NCI-H2196 treated with DMSO at 0.1 percent for 48 hours (cell line): ENCODE results near the gene P2RY11.

Experiments used
- DNase-seq: peaks from one replicate; lab custom pipeline; 2025; ENCODE audit not compliant: unreplicated experiment; lab: John Stamatoyannopoulos, UW

P2RY11 gene, protein sequence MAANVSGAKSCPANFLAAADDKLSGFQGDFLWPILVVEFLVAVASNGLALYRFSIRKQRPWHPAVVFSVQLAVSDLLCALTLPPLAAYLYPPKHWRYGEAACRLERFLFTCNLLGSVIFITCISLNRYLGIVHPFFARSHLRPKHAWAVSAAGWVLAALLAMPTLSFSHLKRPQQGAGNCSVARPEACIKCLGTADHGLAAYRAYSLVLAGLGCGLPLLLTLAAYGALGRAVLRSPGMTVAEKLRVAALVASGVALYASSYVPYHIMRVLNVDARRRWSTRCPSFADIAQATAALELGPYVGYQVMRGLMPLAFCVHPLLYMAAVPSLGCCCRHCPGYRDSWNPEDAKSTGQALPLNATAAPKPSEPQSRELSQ

DNA sequence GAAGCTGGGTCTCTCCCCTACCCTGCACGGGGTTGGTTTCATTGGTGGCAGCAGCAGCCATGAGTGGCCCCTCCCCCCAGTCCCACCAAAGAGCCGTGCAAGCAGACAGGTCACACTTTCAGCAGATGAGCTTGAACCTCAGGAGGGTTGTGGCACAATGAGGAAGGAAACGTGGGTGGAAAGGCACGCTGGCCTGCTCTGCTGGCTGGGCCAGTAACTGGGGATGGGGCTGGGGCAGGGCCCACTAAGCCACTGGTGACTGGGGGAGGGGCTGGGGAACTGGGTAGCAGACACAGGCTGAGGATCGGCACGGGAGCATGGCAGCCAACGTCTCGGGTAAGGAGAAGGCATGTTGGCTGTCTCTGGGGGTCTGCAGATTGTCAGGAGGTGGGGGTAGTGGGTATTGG is at the start of gene P2RY11:
TSS of gene P2RY11 (plus strand) at position 289 of the 407 bp plus-strand sequence. CDS start at position 318, 29 bp downstream.
- no peak for DNase-seq

DNA sequence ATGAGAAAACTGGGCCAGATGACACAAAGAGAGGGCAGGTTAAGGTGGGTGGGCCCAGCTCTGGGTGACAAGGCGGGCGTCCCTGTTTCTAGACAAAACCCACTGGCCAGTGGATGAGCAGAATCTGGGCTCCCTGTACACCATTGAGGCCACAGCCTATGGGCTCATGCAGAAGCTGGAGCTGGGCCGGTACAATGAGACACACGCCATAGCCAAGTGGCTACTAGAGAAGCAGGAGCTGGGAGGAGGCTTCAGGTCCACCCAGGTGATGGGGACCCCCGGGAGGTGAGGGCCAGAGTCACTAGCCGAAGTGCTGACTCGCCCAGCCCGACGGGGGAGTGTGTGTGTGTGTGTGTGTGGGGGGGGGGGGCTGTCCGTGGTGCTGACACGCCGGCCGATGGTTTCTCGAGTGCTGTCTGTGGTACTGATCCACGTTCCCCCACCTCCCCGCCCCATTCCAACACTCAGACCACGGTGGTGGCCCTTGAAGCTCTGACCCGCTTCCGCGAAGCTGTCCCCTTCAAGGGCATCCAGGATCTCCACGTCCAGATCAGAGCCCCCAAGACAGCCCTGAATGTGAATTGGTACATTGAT is 49.7 kb upstream of the P2RY11 start:
- DNase-seq, result no peak

- DNase-seq, result no peak
Measured at GRCh38 chr19:10068205-10068604, 43.3 kb upstream of the P2RY11 start.

GRCh38 chr19:10069046-10069445 is 42.4 kb upstream of the P2RY11 start:
- no peak for DNase-seq

- DNase-seq, result no peak
Measured at GRCh38 chr19:10070730-10071446, 40.6 kb upstream of the P2RY11 start.

- no peak for DNase-seq
Measured at GRCh38 chr19:10074153-10074552, 37.3 kb upstream of the P2RY11 start.

GRCh38 chr19:10076535-10076934 is 35.0 kb upstream of the P2RY11 start:
- no peak for DNase-seq

GRCh38 chr19:10078329-10078728 is 33.2 kb upstream of the P2RY11 start:
- no peak for DNase-seq

- no peak for DNase-seq
Measured at GRCh38 chr19:10079031-10079453, 32.5 kb upstream of the P2RY11 start.

- no peak for DNase-seq
Measured at GRCh38 chr19:10083911-10084310, 27.6 kb upstream of the P2RY11 start.

DNA sequence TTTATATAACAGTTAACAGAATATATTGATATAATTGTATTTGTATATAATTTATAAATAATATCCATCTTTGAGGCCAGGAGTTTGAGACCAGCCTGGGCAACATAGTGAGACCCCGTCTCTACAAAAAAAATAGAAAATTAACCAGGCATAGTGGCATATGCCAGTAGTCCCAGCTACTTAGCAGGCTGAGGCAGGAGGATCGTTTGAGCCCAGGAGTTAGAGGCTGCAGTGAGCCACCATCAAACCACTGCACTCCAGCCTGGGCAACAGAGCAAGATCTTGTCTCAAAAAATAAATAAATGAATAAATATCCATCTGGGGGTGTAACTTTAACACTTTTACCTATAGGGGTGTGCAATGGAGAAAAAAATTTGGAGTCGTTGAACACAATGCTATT is 26.7 kb upstream of the P2RY11 start:
- DNase-seq, result no peak

GRCh38 chr19:10085641-10086590 is 25.6 kb upstream of the P2RY11 start, which contains the start of gene SHFL:
TSS of gene SHFL (plus strand) at chr19:10086317. CDS start at chr19:10086428, 111 bp downstream.
- peak; percentile 26 for DNase-seq

- DNase-seq, result no peak
Measured at GRCh38 chr19:10086591-10087192, 24.8 kb upstream of the P2RY11 start.

DNA sequence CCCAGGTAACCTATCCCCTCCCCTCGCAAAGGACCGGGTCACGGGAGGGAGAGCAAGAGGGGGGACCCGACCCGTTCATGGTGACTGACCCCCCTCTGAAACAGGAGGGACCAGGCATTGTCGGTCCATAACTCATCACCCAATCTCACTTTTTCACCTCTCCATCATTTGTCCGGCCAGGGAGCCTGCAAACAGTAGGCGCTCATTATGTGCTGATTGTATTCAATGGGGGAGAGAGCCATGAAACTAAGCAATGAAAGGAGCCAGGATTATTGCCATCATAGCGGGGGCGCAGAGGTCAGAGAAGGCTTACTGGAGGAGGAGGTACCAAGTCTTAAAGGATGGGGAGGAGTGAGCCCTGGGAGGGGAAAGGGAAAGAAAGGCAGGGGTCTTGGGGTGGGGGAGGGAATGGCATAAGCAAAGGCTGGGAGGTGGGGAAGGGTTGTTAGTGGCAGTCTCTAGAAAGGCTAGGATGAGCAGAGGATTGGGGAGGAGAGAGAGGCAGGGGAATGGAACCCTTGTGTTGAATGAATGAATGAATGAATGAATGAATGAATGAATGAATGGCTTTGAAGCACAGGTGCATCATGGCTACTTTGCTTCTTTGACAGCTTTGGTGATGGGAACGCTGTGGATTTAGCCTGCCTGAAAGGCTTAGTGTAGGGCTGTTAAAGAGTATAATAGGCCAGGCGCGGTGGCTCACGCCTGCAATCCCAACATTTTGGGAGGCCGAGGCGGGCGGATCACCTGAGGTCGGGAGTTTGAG is 24.0 kb upstream of the P2RY11 start:
- no peak for DNase-seq

- DNase-seq, result no peak
Measured at GRCh38 chr19:10088949-10089554, 22.4 kb upstream of the P2RY11 start.

DNA sequence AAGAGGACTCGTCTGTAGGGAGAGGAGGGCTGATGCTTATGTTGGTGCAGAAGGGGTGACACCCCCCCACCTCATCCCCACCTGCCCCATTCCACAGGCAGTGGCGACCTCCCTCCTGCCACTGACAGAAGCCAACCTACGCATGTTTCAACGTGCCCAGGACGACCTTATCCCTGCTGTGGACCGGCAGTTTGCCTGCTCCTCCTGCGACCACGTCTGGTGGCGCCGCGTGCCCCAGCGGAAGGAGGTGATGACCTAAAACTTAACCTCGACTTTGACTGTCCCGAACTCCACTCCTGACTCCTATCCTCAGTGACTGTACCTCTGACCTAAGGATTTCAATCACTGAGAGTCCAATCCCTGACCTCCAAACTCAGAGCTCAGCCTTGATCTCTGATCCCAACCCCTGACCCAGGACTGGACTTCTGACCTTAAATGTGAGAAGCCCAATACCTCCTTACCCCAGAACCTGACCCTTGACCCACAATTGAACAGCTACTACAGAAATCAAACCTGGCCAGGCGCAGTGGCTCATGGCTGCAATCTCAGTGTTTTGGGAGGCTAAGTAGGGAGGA is 21.6 kb upstream of the P2RY11 start:
- DNase-seq, result no peak

- no peak for DNase-seq
Measured at GRCh38 chr19:10091370-10091687, 20.2 kb upstream of the P2RY11 start.

DNA sequence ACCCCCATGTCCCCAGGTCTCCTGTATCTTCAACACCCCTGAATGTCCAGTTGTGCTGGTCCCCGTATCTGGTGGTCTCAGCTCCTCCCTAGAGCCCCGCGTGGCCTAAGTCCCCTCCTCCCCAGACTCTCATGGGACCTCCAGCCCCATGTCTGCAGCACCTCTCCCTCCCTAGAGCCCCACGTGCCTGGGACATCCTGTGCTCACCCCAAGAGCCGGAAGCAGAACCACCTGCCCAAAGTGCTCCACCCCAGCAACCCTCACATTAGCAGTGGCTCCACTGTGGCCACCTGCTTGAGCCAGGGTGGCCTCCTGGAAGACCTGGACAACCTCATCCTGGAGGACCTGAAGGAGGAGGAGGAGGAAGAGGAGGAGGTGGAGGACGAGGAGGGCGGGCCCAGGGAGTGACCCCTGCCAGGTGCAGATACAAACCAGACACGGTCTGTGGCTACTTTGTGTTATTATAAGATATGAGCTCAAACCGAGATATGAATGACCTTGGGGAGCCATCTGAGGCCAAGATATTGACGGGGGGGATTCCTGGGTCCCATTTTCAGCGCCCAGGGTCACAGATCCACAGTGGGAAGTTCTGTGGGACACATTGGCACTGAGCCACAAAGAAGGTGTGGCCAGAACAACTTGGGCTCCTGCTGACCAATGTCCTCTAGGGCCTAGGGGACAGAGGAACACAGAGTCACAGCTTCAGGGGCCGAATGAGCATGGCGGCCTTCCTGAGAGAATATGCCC is 19.4 kb upstream of the P2RY11 start:
- DNase-seq, result no peak
